SK-N-SH (cell line): ENCODE data around the gene AMZ1. TPM values are rescaled to one million over a fixed set of nuclear protein-coding genes. Genes with fewer than 3 reads are reported as not detected.

Experiments
- CTCF ChIA-PET: fragments of 300-600, 350-600 bp; formaldehyde crosslinking; extraction: SDS; loops from one replicate; lab custom pipeline; 2021; lab: Yijun Ruan, JAX
- POLR2A ChIA-PET: fragments of 350-600 bp; sonication (Branson Sonifier 250); formaldehyde crosslinking; extraction: SDS; loops from one replicate; lab custom pipeline; 2020; ENCODE audit warnings: antibody characterized with exemption, inconsistent platforms; lab: Yijun Ruan, JAX
- DNase-seq: peaks from one replicate; pipeline ENCODE4 v3.0.0; 2012
- H2AFZ ChIP-seq: fragments of 200-600 bp; sonication (generic); 2 replicates; pipeline ENCODE4 v1.8.1; 2016; ENCODE audit warnings: antibody characterized with exemption, mild to moderate bottlenecking, low read depth
- H3F3A ChIP-seq: fragments of 200-600 bp; sonication (generic); replicated peaks from 2 replicates; pipeline ENCODE3; 2016; ENCODE audit warnings: antibody characterized with exemption, mild to moderate bottlenecking; ENCODE audit not compliant: insufficient read depth
- H3K27ac ChIP-seq, 2 experiments: fragments of 200-500 bp in 1 of 2; fragments of 200-600 bp in 1 of 2; sonication (Bioruptor generic) in 1 of 2; sonication (generic), shearing (Covaris generic) in 1 of 2; 2 replicates each; pipeline versions ENCODE4 v1.5.1 to v1.6.1; 2014 to 2016; ENCODE audit warnings: low read depth in 2 of 2, inconsistent platforms in 1 of 2, low read length in 1 of 2, mild to moderate bottlenecking in 1 of 2, mixed read lengths in 1 of 2
- H3K27me3 ChIP-seq: fragments of 200-600 bp; sonication (generic), shearing (Covaris generic); 2 replicates; pipeline ENCODE4 v1.6.1; 2016; ENCODE audit warnings: mixed run types; ENCODE audit not compliant: insufficient read depth
- H3K36me3 ChIP-seq, 2 experiments: fragments of 200-500 bp in 1 of 2; fragments of 200-600 bp in 1 of 2; sonication (Bioruptor generic) in 1 of 2; sonication (generic) in 1 of 2; replicated peaks in 1 of 2; 2 replicates each; pipeline versions ENCODE3 to v1.5.1; 2014 to 2016; ENCODE audit warnings: low read length in 1 of 2, mild to moderate bottlenecking in 1 of 2; ENCODE audit not compliant: insufficient read depth in 2 of 2, control insufficient read depth in 1 of 2
- H3K4me1 ChIP-seq, 2 experiments: fragments of 200-500 bp in 1 of 2; fragments of 200-600 bp in 1 of 2; sonication (Bioruptor generic) in 1 of 2; sonication (generic), shearing (Covaris generic) in 1 of 2; 2 replicates each; pipeline versions ENCODE4 v1.5.1 to v1.6.1; 2014 to 2016; ENCODE audit warnings: low read depth in 1 of 2, low read length in 1 of 2, mixed run types in 1 of 2; ENCODE audit not compliant: insufficient read depth in 2 of 2, control insufficient read depth in 1 of 2
- H3K4me2 ChIP-seq: fragments of 200-600 bp; sonication (generic), shearing (Covaris generic); 2 replicates; pipeline ENCODE4 v1.6.1; 2017; ENCODE audit warnings: mixed run types
- H3K4me3 ChIP-seq, 2 experiments: fragments of 200-500 bp in 1 of 2; fragments of 200-600 bp in 1 of 2; sonication (Bioruptor generic) in 1 of 2; sonication (generic), shearing (Covaris generic) in 1 of 2; 2 replicates each; pipeline versions ENCODE4 v1.5.1 to v1.8.1; 2014 to 2016; ENCODE audit warnings: low read depth in 2 of 2, inconsistent platforms in 1 of 2, low read length in 1 of 2, mild to moderate bottlenecking in 1 of 2, mixed read lengths in 1 of 2, moderate library complexity in 1 of 2
- H3K79me2 ChIP-seq: fragments of 200-600 bp; sonication (generic); 2 replicates; pipeline ENCODE4 v1.8.1; 2017; ENCODE audit warnings: mild to moderate bottlenecking; ENCODE audit not compliant: insufficient read depth
- H3K9ac ChIP-seq: fragments of 200-600 bp; sonication (generic); 2 replicates; pipeline ENCODE4 v1.6.1; 2017; ENCODE audit warnings: mixed run types
- H3K9me2 ChIP-seq: fragments of 200-600 bp; sonication (generic); 2 replicates; pipeline ENCODE4 v1.6.1; 2017; ENCODE audit warnings: mixed run types
- H3K9me3 ChIP-seq: fragments of 200-600 bp; sonication (generic); 2 replicates; pipeline ENCODE4 v1.6.1; 2017; ENCODE audit warnings: mixed run types, mild to moderate bottlenecking, moderate library complexity
- H4K20me1 ChIP-seq: fragments of 200-600 bp; sonication (generic); 2 replicates; pipeline ENCODE4 v1.6.1; 2017; ENCODE audit warnings: mild to moderate bottlenecking, mixed run types; ENCODE audit not compliant: insufficient read depth
- CHD2 ChIP-seq: fragments of 150-350 bp; IDR thresholded peaks from 2 replicates; pipeline ENCODE4 v1.6.1; 2018; ENCODE audit warnings: low read length; ENCODE audit not compliant: partially characterized antibody
- ELF1 ChIP-seq: IDR thresholded peaks from 2 replicates; pipeline ENCODE4 v1.4.0; 2012
- EP300 ChIP-seq, 2 experiments: IDR thresholded peaks; 2 replicates each; pipeline versions ENCODE4 v1.4.0 to v1.6.1; 2012; ENCODE audit warnings: borderline replicate concordance in 1 of 2, low read depth in 1 of 2, low read length in 1 of 2
- EZH2phosphoT487 ChIP-seq: fragments of 200-600 bp; sonication (generic); IDR thresholded peaks from 2 replicates; pipeline ENCODE4 v1.6.1; 2017; ENCODE audit warnings: low read depth, mixed run types, mild to moderate bottlenecking, antibody characterized with exemption, moderate library complexity, borderline replicate concordance
- FOXJ3 ChIP-seq: sonication (generic); formaldehyde crosslinking; IDR thresholded peaks from 2 replicates; pipeline ENCODE4 v1.5.1; 2020; ENCODE audit warnings: mild to moderate bottlenecking, missing genetic modification reagents
- FOXM1 ChIP-seq: IDR thresholded peaks from 2 replicates; pipeline ENCODE4 v1.4.0; 2012; ENCODE audit warnings: low read depth, mild to moderate bottlenecking
- GABPA ChIP-seq: IDR thresholded peaks from 2 replicates; pipeline ENCODE4 v1.4.0; 2012; ENCODE audit warnings: low read depth, mild to moderate bottlenecking
- JUND ChIP-seq: IDR thresholded peaks from 2 replicates; pipeline ENCODE4 v1.4.0; 2012
- MXI1 ChIP-seq: IDR thresholded peaks from 2 replicates; pipeline ENCODE4 v1.6.1; 2012; ENCODE audit warnings: mild to moderate bottlenecking, low read depth, low read length, improper control_type of control experiment
- NFIC ChIP-seq: IDR thresholded peaks from 2 replicates; pipeline ENCODE4 v1.4.0; 2012; ENCODE audit warnings: borderline replicate concordance
- RAD21 ChIP-seq: IDR thresholded peaks from 2 replicates; pipeline ENCODE4 v1.6.1; 2012; ENCODE audit warnings: mild to moderate bottlenecking, low read length
- RCOR1 ChIP-seq: fragments of 150-350 bp; IDR thresholded peaks from 2 replicates; pipeline ENCODE4 v1.6.1; 2017; ENCODE audit warnings: antibody characterized with exemption, low read length
- RFX5 ChIP-seq: IDR thresholded peaks from 2 replicates; pipeline ENCODE4 v1.6.1; 2012; ENCODE audit warnings: mild to moderate bottlenecking, improper control_type of control experiment, low read length
- TCF12 ChIP-seq: IDR thresholded peaks from 2 replicates; pipeline ENCODE4 v1.4.0; 2012
- TEAD4 ChIP-seq: IDR thresholded peaks from 2 replicates; pipeline ENCODE4 v1.4.0; 2012; ENCODE audit warnings: mild to moderate bottlenecking, borderline replicate concordance; ENCODE audit not compliant: insufficient read depth
- YY1 ChIP-seq: IDR thresholded peaks from 2 replicates; pipeline ENCODE4 v1.4.0; 2012; ENCODE audit warnings: low read depth, mild to moderate bottlenecking
- ZBTB33 ChIP-seq: IDR thresholded peaks from 2 replicates; pipeline ENCODE4 v1.4.0; 2012; ENCODE audit warnings: low read depth, borderline replicate concordance
- WGBS: methylation state at CpG from one replicate; pipeline ENCODE4 v1.1.6; 2017; ENCODE audit warnings: low lambda C conversion rate; 5-methylcytosine and 5-hydroxymethylcytosine counted together
- polyA plus RNA-seq, 3 experiments: library from polyadenylated mRNA; depleted of rRNA; stranded (reverse); fragments of >200 nt; gene quantifications; 2 replicates each; pipeline ENCODE4 v1.2.3, GENCODE V29; 2012
- TF ChIP-seq, protein P1 (sequence below): IDR thresholded peaks from 2 replicates; pipeline ENCODE4 v1.4.0; 2012; ENCODE audit warnings: low read depth
- TF ChIP-seq, protein P2 (sequence below): fragments of 150-350 bp; IDR thresholded peaks from 2 replicates; pipeline ENCODE4 v1.6.1; 2016; ENCODE audit warnings: mild to moderate bottlenecking, low read depth, low read length

Gene AMZ1
- polyA plus RNA-seq, 1 of the 3 experiments (the other 2 are of a cell fraction), result 0.15 TPM

- H3K27ac ChIP-seq, result no peak overlapping the region
- peaks cover 21% of the 10 kb centered on the region for H3K27me3 ChIP-seq
- TF ChIP-seq CHD2 (peak; percentile 60), EZH2phosphoT487 (no peak), ZBTB33 (no peak), NFIC (peak; percentile 85), RCOR1 (peak; percentile 92), TCF12 (peak; percentile 48; the same call in 1 of the 2 replicates), RFX5 (no peak), MXI1 (peak; percentile 56; the same call in 1 of the 2 replicates), EP300 (IDR thresholded peaks at IDR 0.05; ENCODE audit: borderline replicate concordance in 1 of 2, low read depth in 1 of 2, low read length in 1 of 2) (peak; percentile 36 to 46; a peak in 1 of 4 replicates), TEAD4 (0 out of 2 replicates have a peak, but pooled peaks have one; percentile 44)
- TF ChIP-seq, protein P1, sequence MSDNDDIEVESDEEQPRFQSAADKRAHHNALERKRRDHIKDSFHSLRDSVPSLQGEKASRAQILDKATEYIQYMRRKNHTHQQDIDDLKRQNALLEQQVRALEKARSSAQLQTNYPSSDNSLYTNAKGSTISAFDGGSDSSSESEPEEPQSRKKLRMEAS, result 0 out of 2 replicates have a peak, but pooled peaks have one; percentile 17
- H3K36me3 ChIP-seq, result no peaks in the 10 kb centered on the region
- H3F3A ChIP-seq, result no peaks in the 10 kb centered on the region
- no peaks in the 10 kb centered on the region for H3K9me2 ChIP-seq
- peaks cover 7 to 16% of the 10 kb centered on the region in 2 experiments; a peak in 3 of 4 replicates for H3K4me1 ChIP-seq
- H3K4me2 ChIP-seq, result peak overlapping the region; percentile 93
- H3K4me3 ChIP-seq, result peak overlapping the region; percentile 27 to 50
- peak overlapping the region; percentile 13; the same call in 1 of the 2 replicates for H3K9ac ChIP-seq
- no peaks in the 10 kb centered on the region for H4K20me1 ChIP-seq
- 7% methylated on average over 15 of the region's 17 CpGs for WGBS
- ChIA-PET POLR2A (no interaction called here), CTCF (interaction anchor here (0.7 to 15.8 kb wide), 10 partner anchors 11 to 269 kb away, joined by 3 to 204 read pairs (median 4); no protein-coding TSS in a partner anchor)
- peak; percentile 93 for DNase-seq
- H3K9me3 ChIP-seq, result no peaks in the 10 kb centered on the region
- H3K79me2 ChIP-seq, result no peaks in the 10 kb centered on the region
- H2AFZ ChIP-seq, result 0 out of 2 replicates have a peak overlapping the region, but pooled peaks have one; percentile 45
These were observed 598 bp upstream of the AMZ1 start for GRCh38 chr7:2687338-2687869.

DNA sequence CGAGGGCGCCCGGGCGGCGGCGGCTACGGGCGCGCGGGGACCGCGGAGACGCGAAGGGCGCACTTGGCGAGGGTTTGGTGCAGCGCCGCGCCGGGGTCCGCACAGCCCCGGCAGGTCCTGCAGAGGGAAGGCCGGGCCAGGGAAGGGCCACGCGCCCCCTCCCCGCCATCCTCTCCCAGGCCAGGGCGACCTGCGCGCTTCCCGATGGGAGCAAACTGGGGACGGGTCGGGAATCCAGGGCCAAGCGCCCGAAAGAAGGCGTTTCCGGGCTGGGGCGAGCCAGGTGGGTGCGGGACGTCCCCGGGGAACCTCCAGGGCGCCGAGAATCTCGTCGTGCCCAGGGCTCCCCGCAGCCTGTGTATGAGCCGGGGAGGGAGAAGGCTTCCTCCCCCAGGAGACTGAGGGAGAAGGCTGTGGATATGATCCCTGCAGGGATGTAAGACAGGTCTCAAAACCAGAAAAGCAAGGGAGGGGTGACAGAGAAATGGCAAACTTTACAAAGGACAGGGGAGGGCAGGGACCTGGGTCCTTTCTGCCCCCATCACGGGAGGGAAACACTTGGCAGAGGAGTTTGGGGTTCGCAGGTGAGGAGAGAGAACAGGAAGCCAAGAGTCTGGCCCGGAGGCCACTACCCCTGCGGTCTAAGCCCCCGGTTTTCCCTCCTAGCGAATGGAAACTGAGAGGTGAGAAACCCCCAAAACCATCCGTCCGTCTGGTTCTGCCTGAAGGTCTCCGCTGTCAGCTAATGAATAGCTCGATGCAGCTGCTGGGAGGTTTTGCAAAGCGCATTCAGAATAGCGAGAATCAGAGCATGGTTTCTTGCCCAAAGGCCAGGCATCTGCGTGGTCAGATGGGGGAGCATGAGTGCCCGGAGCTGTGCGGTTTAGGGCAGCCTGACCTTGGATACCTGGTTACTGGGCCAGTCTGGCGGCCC lies 674 bp downstream of the AMZ1 start:
- no peaks in the 10 kb centered on the region for H3K36me3 ChIP-seq
- no peak overlapping the region for H3K27ac ChIP-seq
- H3K79me2 ChIP-seq, result no peaks in the 10 kb centered on the region
- no peaks in the 10 kb centered on the region for H4K20me1 ChIP-seq
- no peak overlapping the region for H3K9ac ChIP-seq
- 23% methylated on average over 41 of the region's 62 CpGs for WGBS
- H3K4me1 ChIP-seq, result peaks cover 7 to 16% of the 10 kb centered on the region in 2 experiments; a peak in 3 of 4 replicates
- TF ChIP-seq GABPA (no peak), YY1 (no peak), ELF1 (no peak), JUND (no peak), FOXM1 (no peak), FOXJ3 (CRISPR knock-in tag) (no peak), RAD21 (no peak), CHD2 (no peak)
- TF ChIP-seq, protein P2, sequence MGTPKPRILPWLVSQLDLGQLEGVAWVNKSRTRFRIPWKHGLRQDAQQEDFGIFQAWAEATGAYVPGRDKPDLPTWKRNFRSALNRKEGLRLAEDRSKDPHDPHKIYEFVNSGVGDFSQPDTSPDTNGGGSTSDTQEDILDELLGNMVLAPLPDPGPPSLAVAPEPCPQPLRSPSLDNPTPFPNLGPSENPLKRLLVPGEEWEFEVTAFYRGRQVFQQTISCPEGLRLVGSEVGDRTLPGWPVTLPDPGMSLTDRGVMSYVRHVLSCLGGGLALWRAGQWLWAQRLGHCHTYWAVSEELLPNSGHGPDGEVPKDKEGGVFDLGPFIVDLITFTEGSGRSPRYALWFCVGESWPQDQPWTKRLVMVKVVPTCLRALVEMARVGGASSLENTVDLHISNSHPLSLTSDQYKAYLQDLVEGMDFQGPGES, result no peak
- TF ChIP-seq, protein P1, result no peak
- H3K9me2 ChIP-seq, result no peaks in the 10 kb centered on the region
- peaks cover 21% of the 10 kb centered on the region for H3K27me3 ChIP-seq
- H3F3A ChIP-seq, result no peaks in the 10 kb centered on the region
- ChIA-PET CTCF (interaction anchor here (0.9 to 15.8 kb wide), 11 partner anchors 8 to 270 kb away, joined by 3 to 204 read pairs (median 4); no protein-coding TSS in a partner anchor), POLR2A (no interaction called here)
- no peaks in the 10 kb centered on the region for H3K9me3 ChIP-seq
- H3K4me3 ChIP-seq, result peak overlapping the region; percentile 27 to 50; a peak in 2 of 4 replicates
- DNase-seq, result peak; percentile 72
- no peak overlapping the region for H2AFZ ChIP-seq
- peak overlapping the region; percentile 79 for H3K4me2 ChIP-seq
